GM19468 (cell line): ENCODE results near the gene BCR.

ENCODE experiments used
- ATAC-seq: cut with Tn5 transposase; IDR thresholded peaks from one replicate; pipeline ENCODE4 v1.9.1; 2021; ENCODE audit warnings: mild to moderate bottlenecking, moderate library complexity, moderate number of reproducible peaks; ENCODE audit not compliant: unreplicated experiment; ENCODE audit errors: extremely low read depth

The BCR gene

GRCh38 chr22:23269441-23270211, 89.3 kb downstream of the BCR start:
- ATAC-seq, result no peak

- no peak for ATAC-seq
Observed at GRCh38 chr22:23270212-23270733, 90.0 kb downstream of the BCR start.

- no peak for ATAC-seq
Observed at GRCh38 chr22:23270798-23271596, 90.7 kb downstream of the BCR start.

- ATAC-seq, result no peak
Observed at GRCh38 chr22:23271597-23271908, 91.2 kb downstream of the BCR start.

GRCh38 chr22:23272371-23272770, 92.1 kb downstream of the BCR start:
- no peak for ATAC-seq

GRCh38 chr22:23272834-23273233, 92.5 kb downstream of the BCR start:
- no peak for ATAC-seq

- no peak for ATAC-seq
Observed at GRCh38 chr22:23273445-23274145, 93.3 kb downstream of the BCR start.

GRCh38 chr22:23274146-23274526, 93.8 kb downstream of the BCR start:
- no peak for ATAC-seq

GRCh38 chr22:23274891-23275694, 94.8 kb downstream of the BCR start:
- ATAC-seq, result no peak

- no peak for ATAC-seq
Observed at GRCh38 chr22:23275751-23276150, 95.4 kb downstream of the BCR start.

- ATAC-seq, result no peak
Observed at GRCh38 chr22:23276656-23277582, 96.6 kb downstream of the BCR start.

GRCh38 chr22:23277583-23278295, 97.4 kb downstream of the BCR start:
- no peak for ATAC-seq

- ATAC-seq, result no peak
Observed at GRCh38 chr22:23278883-23279675, 98.8 kb downstream of the BCR start.

- ATAC-seq, result no peak
Observed at GRCh38 chr22:23279781-23280180, 99.5 kb downstream of the BCR start.

- ATAC-seq, result no peak
Observed at GRCh38 chr22:23280356-23281052, 100.2 kb downstream of the BCR start.

GRCh38 chr22:23281053-23281405, 100.7 kb downstream of the BCR start:
- no peak for ATAC-seq

GRCh38 chr22:23281406-23282088, 101.2 kb downstream of the BCR start:
- ATAC-seq, result no peak
